NCI-H345 treated with DMSO at 0.1 percent for 48 hours (cell line): Measurements from ENCODE around the gene NUDT9.
A peak's percentile ranks its signal among the peaks of the same experiment; 100 is the strongest.
"Not testable (repeated sequence)": the region's sequence is repeated elsewhere in the genome, so short reads cannot be mapped to it uniquely, and the experiment has no call there.

Source experiments
- DNase-seq: peaks from one replicate; lab custom pipeline; 2025; ENCODE audit not compliant: unreplicated experiment; lab: John Stamatoyannopoulos, UW

NUDT9 gene, protein sequence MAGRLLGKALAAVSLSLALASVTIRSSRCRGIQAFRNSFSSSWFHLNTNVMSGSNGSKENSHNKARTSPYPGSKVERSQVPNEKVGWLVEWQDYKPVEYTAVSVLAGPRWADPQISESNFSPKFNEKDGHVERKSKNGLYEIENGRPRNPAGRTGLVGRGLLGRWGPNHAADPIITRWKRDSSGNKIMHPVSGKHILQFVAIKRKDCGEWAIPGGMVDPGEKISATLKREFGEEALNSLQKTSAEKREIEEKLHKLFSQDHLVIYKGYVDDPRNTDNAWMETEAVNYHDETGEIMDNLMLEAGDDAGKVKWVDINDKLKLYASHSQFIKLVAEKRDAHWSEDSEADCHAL

DNA sequence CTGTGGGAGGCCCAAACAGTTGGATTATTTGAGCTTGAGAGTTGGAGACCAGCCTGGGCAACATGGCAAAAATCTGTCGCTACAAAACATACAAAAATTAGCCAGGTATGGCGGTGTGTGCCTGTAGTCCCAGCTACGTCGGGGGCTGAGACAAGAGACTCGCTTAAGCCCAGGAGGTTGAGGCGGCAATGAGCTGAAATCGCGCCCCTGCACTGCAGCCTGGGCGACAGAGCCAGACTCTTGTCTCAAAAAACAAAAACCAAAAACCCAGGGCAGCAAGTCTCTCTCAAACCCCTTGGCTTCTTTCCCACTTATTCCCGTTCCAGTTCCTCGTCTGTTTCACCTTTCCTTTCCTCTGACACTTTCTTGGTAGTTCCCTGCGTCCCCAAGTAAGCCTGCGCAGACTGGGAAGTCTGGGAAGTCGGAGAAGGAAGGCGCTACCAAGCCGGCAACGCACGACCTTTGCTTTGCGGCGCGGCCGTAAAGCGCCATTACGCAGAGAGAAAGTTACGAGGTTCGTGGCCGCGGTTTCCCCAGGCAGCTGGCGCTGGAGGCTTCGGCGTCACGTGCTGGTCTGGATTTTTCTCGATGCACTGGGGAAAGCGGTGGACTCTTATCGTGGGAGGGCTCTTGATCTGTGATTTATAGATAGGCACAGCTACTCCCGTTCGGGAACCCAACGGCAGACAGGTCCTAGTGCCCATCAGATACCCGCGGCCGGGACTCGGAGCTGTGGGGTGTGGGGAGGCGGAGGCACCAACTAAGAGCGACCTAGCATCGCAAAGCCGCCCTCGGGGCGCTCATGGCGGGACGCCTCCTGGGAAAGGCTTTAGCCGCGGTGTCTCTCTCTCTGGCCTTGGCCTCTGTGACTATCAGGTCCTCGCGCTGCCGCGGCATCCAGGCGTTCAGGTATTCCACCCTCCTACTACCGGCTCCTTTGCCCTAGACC lies at the start of gene NUDT9:
TSS of gene NUDT9 (plus strand) at position 470 of the 949 bp plus-strand sequence. CDS start at position 803, 333 bp downstream.
- DNase-seq, result peak; percentile 78

DNA sequence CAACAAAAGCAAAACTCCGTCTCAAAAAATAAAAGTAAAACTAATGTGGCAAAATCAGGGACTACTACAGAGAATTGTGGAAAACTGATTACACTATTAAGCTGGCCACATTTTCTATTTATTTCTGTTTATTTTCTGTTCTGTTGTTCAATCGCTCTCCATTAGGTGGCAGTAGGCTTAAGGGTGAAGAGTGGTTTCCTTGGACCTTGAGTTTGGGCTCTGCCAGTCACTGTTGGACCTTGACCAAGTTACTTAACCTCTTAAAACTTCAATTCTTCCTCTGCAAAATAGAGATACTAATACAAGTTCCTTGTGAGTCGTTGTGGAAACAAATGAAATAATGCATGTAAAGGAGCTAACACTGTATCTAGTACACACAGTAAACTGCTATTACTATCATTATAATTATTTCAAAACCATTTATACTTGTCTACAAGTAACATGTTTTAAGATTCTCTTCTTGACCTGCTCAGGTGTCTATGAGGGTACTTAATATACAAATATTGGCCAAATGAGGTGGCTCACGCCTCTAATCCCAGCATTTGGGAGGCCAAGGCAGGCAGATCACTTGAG lies 46.6 kb upstream of the NUDT9 start:
- no peak for DNase-seq

DNA sequence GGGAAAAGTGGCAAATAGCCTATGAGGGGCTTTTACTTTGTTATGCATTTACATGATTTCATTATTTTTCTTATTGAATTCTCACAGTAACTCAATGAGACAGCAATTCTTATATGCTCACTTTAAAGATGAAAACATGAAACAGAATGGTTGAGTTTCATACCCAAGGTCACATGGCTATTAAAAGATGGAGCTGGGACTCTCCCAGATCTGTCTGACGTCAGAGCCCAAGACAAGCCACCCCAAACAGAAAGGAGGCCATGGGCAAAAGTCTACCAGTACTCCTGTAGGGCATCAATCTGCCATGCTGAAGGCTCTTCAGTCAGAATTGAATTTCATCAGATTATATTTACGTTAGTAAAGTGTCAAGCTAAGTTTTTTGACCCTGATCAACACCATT lies 44.6 kb upstream of the NUDT9 start:
- no peak for DNase-seq

DNA sequence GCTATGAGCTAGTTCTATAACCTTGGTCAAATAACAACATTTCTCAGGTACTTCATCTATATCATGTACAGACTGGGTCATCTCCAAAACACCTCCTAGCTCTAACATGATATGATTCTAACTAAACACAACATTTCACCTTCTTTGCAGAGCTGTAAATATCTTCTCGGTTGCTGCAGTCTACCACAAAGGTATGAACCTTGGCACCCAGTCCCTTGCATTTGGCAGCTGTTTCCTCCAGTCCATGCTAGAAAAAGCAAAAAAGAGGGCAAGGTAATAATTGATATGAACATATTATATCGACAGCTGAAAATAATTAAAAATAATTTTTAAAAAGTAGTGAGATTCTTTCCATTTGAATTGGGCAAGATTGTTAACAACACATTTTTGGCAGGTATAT lies 40.3 kb upstream of the NUDT9 start:
- no peak for DNase-seq

DNA sequence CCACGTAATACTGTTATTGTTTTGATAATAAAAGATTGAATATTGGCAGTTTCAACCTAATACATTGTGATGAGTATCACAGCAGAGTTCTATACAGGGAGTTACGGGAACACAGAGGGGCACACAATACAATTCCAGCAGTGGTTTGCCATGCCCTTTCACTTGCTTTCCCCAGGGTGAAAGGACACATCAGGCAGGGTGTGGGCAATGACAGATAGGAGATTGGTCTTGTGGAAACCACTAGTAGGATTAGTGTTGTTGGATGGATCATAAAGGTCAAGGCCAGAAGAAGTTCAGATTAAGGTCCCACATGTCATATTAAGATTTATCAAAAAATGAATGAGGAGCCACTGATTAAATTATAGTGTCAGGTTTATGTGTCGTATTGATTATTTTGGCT lies 39.4 kb upstream of the NUDT9 start:
- DNase-seq, result no peak

DNA sequence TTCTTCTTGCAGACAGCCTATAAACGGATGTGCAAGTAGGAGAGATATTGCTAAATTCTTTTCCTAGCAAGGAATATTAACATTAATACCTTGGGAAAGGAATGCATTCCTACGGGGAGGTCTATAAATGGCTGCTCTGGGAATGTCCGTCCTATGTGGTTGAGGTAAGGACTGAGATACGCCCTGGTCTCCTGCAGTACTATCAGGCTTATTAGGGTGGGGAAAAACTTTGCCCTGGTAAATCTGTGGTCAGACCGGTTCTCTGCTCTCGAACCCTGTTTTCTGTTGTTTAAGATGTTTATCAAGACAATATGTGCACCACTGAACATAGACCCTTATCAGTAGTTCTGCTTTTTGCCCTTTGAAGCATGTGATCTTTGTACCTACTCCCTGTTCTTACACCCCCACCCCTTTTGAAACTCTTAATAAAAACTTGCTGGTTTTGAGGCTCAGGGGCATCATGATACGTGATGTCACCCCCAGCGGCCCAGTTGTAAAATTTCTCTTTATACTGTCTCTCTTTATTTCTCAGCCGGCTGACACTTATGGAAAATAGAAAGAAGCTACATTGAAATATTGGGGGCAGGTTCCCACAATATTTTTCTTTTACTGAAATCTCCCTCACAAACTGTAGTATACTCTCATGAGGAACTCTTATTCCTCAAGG lies 37.8 kb upstream of the NUDT9 start:
- not testable (repeated sequence) for DNase-seq

DNA sequence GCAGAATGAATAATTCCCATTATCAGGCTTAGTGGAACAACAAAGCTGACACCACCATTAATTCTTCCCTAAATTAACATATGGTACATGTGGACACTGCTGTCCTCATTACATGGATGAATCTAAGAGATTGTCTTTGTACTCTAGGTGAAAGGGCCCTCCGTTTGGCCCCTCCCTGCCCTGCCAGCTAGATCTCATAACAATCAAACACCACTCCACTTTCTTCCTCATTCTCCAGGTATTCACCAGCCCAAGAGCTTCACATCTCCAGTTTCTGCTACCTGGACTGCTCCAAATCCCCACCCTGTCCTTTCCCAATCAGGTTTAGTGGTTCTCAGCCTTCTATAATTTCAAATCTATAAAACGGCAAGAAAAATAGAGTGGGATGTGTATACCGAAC lies 35.1 kb upstream of the NUDT9 start:
- no peak for DNase-seq

DNA sequence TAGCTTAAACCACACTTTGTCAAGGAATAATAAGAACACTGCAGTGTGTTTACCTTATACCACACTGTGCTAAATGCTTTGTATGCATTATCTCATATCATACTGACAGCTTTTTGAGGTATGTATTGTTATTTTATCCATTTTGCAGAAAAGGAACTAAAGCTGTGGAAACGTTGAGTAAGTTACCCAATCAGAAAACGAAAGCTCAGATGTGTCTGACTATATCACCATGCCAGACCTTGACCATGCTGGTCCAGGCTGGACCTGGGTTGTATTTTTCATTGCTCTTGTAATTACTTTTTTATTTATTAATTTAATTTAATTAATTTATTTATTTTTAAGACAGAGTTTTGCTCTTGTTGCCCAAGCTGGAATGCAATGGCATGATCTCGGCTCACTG lies 33.5 kb upstream of the NUDT9 start:
- no peak for DNase-seq

DNA sequence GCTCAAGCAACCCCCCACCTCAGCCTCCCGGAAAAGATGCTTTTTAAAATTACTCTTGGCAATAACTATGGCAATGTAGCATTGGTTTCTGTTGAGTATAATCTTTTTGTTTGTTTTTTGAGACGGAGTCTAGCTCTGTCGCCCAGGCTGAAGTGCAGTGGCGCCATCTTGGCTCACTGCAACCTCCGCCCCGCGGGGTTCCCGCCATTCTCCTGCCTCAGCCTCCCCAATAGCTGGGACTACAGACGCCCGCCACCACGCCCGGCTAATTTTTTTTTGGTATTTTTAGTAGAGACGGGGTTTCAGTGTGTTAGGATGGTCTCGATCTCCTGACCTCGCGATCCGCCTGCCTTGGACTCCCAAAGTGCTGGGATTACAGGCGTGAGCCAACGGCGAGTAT lies 32.3 kb upstream of the NUDT9 start:
- DNase-seq, result not testable (repeated sequence)

DNA sequence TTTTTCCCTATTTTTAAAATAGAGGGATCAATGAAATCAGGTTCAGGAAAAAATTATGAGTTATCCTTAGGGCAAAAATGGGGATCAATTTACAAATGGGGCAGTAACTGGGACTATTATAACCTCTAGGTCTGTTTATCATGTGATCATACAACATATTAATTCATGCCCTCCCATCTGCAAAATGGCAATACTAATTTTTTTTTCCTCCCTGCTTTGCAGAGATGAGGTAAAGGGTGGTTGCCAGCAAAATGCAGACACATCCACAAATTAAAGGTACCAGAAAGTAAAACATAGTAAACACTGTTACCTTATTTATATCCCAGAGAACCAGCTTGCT lies 31.9 kb upstream of the NUDT9 start:
- no peak for DNase-seq

DNA sequence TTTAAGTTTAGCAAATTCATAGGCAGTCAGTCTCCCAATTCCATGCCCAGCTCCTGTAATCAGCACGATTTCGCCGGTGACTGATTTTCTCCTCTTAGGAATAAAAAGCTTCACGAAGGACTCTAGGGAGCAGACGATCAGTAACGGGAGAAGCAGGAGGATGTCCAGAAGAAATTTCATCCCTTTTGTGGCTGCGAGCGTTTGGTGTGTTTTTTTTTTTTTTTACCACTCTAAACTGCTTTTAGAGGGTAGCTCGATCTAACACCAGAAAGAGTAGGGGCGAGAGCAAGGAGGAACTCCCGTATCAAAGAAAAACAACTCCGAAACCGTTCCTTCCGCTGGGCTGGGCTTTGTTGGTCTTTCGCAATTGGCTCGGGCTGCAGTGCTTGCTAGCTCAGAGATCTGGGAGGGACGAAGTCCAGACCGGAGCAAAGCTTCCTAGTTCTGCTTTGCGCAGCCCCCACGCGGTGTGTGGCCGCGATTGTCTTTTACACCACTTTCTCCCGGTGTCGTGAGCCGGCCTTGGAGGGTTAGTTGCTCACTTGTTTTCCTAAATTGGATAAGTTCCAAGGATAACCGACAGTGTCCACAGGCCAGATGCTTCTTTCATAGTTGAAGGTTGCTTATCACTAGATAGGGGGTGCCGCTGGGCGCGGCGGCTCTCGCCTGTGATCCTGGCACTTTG lies 31.3 kb upstream of the NUDT9 start, which contains the start of gene HSD17B11:
TSS of gene HSD17B11 (minus strand) at position 298 of the 685 bp plus-strand sequence. CDS start at position 180, 118 bp downstream.
- peak; percentile 66 for DNase-seq

DNA sequence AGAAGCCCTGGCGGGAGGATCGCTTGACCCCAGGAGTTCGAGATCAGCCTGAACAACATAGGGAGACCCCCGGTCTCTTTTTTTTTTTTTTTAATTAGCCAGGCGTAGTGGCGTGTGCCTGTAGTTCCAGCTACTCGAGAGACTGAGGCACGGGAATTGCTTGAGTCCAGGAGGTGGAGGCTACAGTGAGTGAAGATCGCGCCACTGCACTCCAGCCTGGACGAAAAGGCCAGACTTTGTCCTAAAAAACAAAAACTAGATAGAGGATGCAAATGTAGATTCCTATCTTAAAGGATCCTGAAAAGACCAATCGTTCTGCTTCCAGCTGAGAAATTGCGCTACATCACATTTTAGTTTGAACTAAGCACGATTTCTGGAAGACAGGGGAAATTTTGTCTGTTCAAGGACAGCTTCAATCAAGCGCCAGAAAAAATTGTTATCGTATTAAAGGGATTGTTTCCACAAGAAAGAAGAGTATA lies 30.8 kb upstream of the NUDT9 start:
- no peak for DNase-seq

DNA sequence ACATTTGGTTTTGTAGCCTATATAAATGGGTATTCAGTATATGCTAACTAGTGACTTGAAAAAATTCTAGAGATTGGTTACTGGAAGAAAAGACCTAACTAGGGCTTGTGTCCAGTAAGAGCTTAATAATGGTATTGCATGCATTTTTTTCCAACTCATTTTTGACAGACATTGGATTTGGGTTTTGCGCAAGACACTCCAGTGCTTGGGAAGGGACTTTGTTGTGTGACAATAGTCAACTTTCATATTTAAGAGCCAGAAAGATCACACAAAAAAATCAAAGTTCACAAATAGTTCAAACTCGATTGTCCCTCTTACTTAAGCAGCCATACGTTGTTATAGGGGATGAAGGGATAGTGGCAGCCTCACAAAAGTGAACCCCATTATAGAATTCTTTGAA lies 30.2 kb upstream of the NUDT9 start:
- DNase-seq, result no peak

DNA sequence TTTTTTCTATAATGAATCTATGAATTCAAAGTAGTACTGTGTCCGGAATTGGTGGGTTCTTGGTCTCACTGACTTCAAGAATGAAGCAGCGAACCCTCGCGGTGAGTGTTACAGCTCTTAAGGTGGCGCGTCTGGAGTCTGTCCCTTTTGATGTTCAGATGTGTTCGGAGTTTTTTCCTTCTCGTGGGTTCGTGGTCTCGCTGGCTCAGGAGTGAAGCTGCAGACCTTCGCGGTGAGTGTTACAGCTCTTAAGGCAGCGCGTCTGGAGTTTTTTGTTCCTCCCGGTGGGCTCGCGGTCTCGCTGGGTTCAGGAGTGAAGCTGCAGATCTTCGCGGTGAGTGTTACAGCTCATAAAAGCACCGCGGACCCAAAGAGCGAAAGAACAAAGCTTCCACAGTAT lies 27.3 kb upstream of the NUDT9 start:
- DNase-seq, result not testable (repeated sequence)

DNA sequence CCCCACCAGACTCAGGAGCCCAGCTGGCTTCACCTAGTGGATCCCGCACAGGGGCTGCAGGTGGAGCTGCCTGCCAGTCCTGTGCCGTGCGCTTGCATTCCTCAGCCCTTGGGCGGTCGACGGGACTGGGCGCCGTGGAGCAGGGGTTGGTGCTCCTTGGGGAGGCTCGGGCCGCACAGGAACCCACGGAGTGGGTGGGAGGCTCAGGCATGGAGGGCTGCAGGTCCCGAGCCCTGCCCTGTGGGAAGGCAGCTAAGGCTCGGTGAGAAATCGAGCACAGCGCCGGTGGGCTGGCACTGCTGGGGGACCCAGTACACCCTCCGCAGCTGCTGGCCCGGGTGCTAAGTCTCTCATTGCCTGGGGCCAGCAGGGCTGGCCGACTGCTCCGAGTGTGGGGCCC lies 26.5 kb upstream of the NUDT9 start:
- not testable (repeated sequence) for DNase-seq

DNA sequence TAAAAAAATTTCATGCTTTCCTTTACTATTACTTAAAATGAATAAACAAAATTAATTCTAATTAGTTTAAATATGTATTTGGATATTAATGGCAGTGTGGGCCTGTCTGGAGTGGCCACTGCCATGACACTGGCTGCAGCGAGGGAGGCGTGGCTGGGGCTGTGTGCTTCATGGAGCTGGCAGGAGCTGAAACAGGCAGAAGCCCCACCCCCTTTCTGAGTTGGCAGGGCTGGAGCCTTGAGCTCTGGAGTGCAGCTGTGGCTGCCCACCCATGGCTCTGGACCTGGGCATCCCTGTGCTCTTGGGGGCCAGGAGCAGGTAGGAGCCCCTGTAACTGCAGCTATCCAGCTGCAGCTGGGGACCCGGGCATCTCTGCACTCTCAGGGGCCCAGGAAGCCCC lies 23.2 kb upstream of the NUDT9 start:
- DNase-seq, result no peak

DNA sequence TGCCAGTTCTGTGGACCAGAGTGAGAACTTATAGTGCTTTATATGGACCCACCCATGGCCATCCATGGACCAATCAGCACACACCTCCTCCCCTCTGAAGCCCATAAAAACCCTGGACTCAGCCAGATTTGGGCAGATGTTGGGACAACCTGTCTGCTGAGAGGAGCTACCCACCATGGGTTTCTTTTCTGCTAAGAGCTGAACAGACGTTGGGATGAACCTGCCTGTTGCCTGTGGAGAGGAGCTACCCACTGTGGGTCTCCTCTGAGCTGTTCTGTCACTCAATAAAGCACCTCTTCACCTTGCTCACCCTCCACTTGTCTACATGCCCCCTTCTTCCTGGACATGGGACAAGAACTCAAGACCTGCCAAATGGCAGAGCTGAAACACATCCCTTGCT lies 22.4 kb upstream of the NUDT9 start:
- no peak for DNase-seq

DNA sequence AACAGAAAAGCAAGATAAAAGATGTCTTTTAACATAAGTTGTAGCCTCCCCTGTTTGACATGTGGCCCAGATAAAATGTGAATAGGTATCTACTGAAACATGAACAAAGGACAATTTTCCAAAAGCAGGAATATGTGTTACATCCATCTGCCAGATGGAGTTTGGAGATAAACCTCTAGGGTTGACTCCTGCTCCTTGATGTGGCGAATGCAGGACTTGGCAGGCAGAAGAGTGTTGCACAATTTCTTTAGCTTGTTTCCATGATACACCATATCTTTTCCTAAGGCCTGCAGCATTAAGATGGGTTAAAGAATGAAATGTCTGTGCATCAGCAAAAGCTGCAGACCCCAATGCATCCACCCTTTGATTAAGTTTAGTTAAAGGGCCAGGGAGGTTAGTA lies 18.6 kb upstream of the NUDT9 start:
- not testable (repeated sequence) for DNase-seq

DNA sequence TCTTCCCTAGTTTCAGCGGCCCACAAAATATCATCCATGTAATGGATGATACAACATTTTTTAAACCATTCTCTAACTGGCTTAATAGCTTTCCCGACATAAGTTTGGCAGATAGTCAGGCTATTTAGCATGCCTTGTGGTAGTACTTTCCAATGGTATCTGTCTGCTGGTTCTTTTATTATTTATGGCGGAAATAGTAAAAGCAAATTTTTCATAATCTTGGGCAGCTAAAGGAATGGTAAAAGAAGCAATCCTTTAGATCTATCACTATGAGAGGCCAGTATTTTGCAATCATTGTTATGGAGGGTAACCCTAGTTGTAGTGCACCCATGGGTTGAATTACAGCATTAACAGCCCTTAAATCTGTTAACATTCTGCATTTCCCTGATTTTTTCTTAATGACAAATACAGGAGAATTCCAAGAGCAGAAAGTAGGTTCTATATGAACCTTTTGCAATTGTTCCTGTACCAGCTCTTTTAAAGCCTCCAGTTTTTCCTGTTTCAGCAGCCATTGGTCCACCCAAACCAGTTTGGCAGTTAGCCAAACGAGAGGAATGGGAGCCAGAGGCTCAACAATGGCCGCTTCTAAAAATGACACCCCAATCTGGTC lies 17.1 kb upstream of the NUDT9 start:
- DNase-seq, result no peak

DNA sequence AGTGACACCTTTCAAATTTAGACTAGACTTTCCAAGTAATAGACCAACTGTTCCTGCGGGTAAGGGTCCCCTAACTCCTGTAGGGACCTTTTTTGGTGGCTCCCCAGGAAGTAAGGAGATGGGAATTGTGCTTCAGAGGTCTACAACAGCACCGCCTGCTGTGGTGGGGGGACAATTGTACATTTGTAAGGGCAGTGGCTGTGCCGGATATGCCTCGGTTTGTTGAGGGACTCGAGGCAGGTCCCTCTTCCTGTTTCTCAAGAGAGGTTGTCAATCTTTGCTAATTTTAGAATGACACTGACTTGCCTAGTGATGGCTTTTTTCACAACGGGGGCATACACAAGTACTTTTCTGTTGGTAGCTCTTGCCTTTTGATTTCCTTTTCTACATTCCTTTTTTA lies 15.9 kb upstream of the NUDT9 start:
- DNase-seq, result no peak
